ENCODE measurements around the gene ANKH.
A peak's percentile ranks its signal among the peaks of the same experiment; 100 is the strongest.

- TF ChIP-seq EZH2 (IDR thresholded peaks at IDR 0.05), result peak; percentile 63
- peak; percentile 60 for TF ChIP-seq EZH2phosphoT487 (IDR thresholded peaks at IDR 0.05)
These were observed 752 bp upstream of the ANKH start for GRCh38 chr5:14872070-14872989.

Measured in neural progenitor cell (in vitro differentiated cells).